22Rv1 (cell line): ENCODE measurements around the gene SOST.
"Not testable (repeated sequence)": the region's sequence is repeated elsewhere in the genome, so short reads cannot be mapped to it uniquely, and the experiment has no call there.

Experiments
- H3K27ac ChIP-seq: fragments of 450-650 bp; 2 replicates; pipeline ENCODE4 v1.5.1; 2017
- CTCF ChIP-seq: fragments of 450-650 bp; IDR thresholded peaks from 2 replicates; pipeline ENCODE4 v1.5.1; 2017; ENCODE audit warnings: mild to moderate bottlenecking
- ZFX ChIP-seq: fragments of 450-650 bp; IDR thresholded peaks from 2 replicates; pipeline ENCODE4 v1.6.1; 2017; ENCODE audit warnings: antibody characterized with exemption, borderline replicate concordance

SOST gene

GRCh38 chr17:43758497-43759174 lies at the start of gene SOST:
Gene SOST (minus strand): TSS chr17:43758791. CDS start chr17:43758741, 50 bp downstream.
- TF ChIP-seq CTCF, result no peak
- TF ChIP-seq ZFX, result no peak
- no peak within 1 kb of the TSS for H3K27ac ChIP-seq

- no peak overlapping the region for H3K27ac ChIP-seq
- no peak for TF ChIP-seq ZFX
- TF ChIP-seq CTCF, result no peak
Observed at GRCh38 chr17:43808076-43808475, 49.5 kb upstream of the SOST start.

- H3K27ac ChIP-seq, result no peak overlapping the region
- no peak for TF ChIP-seq ZFX
- no peak for TF ChIP-seq CTCF
Observed at GRCh38 chr17:43805117-43805516, 46.5 kb upstream of the SOST start.

- no peak overlapping the region for H3K27ac ChIP-seq
- TF ChIP-seq ZFX (no peak), CTCF (no peak)
Observed at GRCh38 chr17:43803758-43804157, 45.2 kb upstream of the SOST start.

- no peak for TF ChIP-seq ZFX
- TF ChIP-seq CTCF, result no peak
- no peak overlapping the region for H3K27ac ChIP-seq
Observed at GRCh38 chr17:43801844-43802243, 43.3 kb upstream of the SOST start.

- no peak for TF ChIP-seq CTCF
- TF ChIP-seq ZFX, result no peak
- no peak overlapping the region for H3K27ac ChIP-seq
Observed at GRCh38 chr17:43800736-43801135, 42.1 kb upstream of the SOST start.

- H3K27ac ChIP-seq, result no peak overlapping the region
- TF ChIP-seq ZFX, result no peak
- no peak for TF ChIP-seq CTCF
Observed at GRCh38 chr17:43799047-43799446, 40.5 kb upstream of the SOST start.

GRCh38 chr17:43798024-43798423 lies 39.4 kb upstream of the SOST start:
- H3K27ac ChIP-seq, result not testable (repeated sequence)

- not testable (repeated sequence) for H3K27ac ChIP-seq
Observed at GRCh38 chr17:43792668-43793067, 34.1 kb upstream of the SOST start.
